NOMO-1 treated with DMSO at 0.1 percent for 48 hours (cell line): ENCODE data around the gene S100A8.
"Not testable (repeated sequence)": the region's sequence is repeated elsewhere in the genome, so short reads cannot be mapped to it uniquely, and the experiment has no call there.

Source experiments
- DNase-seq: peaks from one replicate; lab custom pipeline; 2025; ENCODE audit not compliant: unreplicated experiment; lab: John Stamatoyannopoulos, UW

The S100A8 gene

DNA sequence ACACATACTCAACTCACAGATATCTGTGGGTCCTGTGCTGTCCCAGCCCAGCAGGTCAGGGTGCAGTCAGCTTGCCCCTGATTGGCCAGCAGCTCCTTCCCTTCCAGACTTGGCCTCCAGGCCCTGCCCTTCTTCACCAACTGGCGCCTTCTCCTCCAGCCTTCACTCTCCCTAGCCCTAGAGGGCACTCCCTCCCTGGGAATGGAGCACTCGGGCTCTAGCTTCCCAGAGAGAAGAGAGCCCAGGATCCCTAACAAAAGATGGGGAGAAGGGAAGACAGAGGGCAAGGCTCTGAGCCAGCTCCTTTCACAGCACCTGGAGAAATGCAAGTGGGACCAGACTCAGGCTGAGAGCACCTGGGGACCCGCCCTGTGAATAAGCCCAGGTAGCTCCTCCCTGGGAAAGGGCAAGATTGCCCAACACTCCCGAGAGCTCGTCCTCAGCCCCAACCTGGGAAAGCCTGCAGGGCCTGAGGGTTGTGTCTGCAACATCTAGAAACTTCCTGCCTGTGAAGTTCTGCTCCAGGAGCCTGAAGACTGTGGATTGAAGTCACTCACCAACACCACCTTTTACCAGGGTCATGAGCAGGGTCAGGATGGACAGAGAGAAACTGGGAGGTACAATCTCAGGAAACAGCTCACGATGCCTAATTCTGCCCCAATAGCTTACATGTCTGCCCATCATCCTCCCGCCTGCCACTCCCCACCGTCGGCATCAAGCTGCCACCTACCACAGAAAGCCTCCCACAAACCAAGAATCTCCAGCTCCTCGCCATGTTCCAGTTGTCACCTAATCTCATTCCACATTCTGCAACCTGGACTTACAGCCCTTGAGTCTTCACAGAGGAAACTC, 42.1 kb downstream of the S100A8 start, which contains the start of gene PGLYRP4:
TSS of gene PGLYRP4 (minus strand) at position 331 of the 852 bp plus-strand sequence. CDS start 909 bp downstream, outside the sequence.
- no peak for DNase-seq

GRCh38 chr1:153347856-153348255, 43.0 kb downstream of the S100A8 start:
- no peak for DNase-seq

GRCh38 chr1:153347049-153347448, 43.8 kb downstream of the S100A8 start:
- DNase-seq = not testable (repeated sequence)

DNA sequence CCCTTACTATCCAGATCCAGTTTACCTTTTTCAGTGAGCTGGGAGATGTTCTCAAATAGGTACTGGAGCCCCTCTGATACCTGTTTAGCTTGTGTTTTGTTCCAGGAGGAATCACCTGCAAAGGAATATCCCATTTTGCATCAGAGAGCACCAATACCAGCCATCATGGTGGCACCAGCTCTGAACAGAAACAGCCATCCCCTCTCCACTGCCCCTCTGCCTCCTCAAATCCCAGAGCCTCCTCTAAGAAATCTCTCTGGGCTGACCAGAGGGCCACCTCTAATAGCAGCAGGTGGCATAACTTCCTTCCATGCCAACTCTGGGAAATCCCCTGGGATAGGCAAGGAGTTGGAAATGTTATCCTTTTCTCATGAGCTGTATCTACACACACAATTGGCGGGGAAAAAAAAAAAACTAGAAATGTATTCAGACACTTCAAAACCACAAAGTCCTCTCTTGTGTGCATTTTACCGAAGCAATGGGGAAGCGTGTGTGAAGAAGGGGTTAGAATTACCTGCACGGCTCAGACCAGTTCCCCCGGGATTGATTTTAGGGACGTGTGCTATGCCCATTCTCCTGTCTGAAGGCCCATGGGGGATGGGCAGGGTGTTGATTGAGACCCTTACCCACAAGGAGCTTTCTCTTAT, 44.7 kb downstream of the S100A8 start:
- no peak for DNase-seq

DNA sequence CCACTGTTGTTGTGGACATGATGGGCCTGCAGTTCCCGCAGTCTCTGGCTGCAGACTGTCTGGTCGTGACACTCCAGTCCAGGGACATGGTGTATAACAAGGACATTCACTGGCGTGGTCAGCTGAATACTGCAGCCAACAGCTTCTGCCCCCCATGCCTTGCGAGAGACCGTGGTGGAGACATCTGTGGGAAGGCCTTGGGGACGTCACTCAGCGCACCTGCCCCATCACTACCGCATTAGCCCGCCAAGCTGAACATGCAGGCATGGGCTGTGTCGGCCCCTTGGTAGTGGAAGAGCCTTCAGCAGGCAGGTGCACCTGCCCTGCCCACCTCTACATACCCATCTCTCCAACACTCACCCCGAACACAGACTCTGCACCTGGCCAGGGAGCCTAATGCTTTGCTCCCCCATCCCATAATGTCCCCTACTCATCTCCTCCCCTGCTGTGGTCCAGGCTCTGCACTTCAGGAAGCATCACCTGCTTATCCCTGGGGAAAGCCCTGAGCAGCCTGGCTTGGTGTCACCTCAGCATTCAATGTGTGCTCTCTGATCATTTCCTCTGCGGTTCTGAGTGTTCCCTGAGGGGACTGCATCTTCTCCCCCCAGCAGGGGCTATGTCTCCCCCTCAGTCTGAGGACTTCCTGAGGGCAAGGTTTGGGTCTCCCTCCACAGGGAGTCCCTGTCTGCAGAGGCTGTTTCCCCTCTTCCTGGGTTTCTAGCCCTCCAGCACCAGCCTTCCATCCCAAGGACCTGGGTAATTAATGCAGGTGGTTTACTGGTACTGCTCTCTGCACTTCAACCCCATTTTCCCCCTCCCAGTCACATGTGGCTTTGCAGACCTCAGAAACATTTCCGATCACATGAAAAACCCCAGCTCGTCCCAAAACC, 45.4 kb downstream of the S100A8 start:
- DNase-seq = no peak

DNA sequence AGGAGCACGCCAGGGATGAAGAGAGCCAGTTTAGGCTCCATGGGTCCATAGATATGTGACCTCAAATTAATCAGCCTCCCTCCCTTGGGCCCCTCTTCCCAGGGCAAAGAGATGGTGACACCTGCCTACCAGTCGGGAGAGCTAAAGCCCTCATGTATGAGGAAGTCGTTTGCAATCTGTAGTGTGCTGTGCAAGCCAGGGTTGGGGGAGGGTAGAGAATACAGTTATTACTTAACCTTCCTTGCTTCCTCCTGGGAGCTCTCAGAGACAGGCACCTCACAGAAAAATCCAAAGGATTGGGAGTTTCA, 46.2 kb downstream of the S100A8 start:
- peak; percentile 82 for DNase-seq

GRCh38 chr1:153343811-153344717, 46.8 kb downstream of the S100A8 start:
- no peak for DNase-seq

DNA sequence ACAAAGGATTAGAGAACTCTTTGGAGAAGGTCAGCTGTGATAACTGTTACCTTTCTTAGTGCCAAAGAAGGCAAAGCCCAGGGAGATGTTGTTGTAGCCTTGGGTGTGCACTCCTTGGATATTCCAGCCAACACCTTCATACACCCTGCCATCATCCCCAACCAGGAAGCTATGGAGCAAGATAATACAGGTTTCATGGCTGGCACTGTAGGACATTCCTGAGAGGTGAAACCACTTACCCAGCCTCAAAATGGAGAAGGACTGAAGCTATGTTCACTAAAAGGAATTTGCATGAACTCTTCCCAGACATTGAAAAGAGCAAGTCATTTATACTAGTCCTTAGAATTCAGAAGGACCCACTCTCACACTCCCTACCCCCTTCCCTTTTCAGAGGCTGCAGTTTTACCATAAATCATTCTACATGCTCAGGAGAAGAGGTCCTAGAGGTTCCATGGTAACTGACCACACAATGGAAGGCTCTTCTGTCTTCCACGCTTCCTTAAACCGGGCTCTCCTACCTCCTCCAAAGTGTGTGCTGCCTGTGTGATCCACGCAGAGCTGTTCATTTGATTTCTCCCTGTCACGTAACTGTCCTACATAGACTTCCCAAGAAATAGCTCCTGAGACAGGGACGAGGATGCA, 47.7 kb downstream of the S100A8 start:
- no peak for DNase-seq

GRCh38 chr1:153342178-153342577, 48.7 kb downstream of the S100A8 start:
- DNase-seq = peak; percentile 26

GRCh38 chr1:153341431-153341934, 49.4 kb downstream of the S100A8 start:
- DNase-seq = no peak

DNA sequence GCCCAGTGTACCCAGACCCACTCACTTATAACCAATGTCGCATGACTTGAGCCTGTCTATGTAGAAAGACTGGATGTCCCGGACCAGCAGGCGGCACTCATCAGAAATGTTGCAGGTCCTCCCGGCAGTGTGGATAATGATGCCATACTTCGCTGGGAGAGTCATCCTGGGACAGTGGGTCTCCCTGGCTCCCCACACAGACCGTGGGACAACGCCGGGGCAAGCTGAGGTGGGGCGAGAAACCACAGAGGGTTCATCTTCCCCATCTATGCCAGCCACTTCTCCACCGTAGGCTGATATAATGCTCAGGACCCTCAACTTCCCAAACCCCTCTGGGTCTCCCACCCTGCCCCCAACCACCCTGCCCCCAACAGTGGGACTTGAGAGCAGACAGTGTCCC, 50.5 kb downstream of the S100A8 start:
- DNase-seq = no peak
